Mesothelial cell of epicardium (in vitro differentiated cells): ENCODE data around the gene ZNF652. TPM values are rescaled to one million over a fixed set of nuclear protein-coding genes. Genes with fewer than 3 reads are reported as not detected.

Source experiments
- DNase-seq, 2 experiments: peaks; one replicate each; pipeline ENCODE4 v3.0.0; 2021; ENCODE audit warnings: low spot score in 2 of 2; ENCODE audit not compliant: unreplicated experiment in 2 of 2
- H3K27ac Mint-ChIP-seq: 2 replicates; pipeline ENCODE4 v1.8.0; 2021; ENCODE audit warnings: mixed read lengths
- H3K27me3 Mint-ChIP-seq: 2 replicates; pipeline ENCODE4 v1.8.0; 2021; ENCODE audit warnings: low read depth, mixed read lengths
- H3K36me3 Mint-ChIP-seq: 2 replicates; pipeline ENCODE4 v1.8.0; 2021; ENCODE audit warnings: mixed read lengths
- H3K4me1 Mint-ChIP-seq: 2 replicates; pipeline ENCODE4 v1.8.0; 2021; ENCODE audit warnings: mixed read lengths
- H3K4me3 Mint-ChIP-seq: 2 replicates; pipeline ENCODE4 v1.8.0; 2021; ENCODE audit warnings: mild to moderate bottlenecking, moderate library complexity, mixed read lengths
- H3K9me3 Mint-ChIP-seq: 2 replicates; pipeline ENCODE4 v1.8.0; 2021; ENCODE audit warnings: mixed read lengths
- total RNA-seq: library from RNA; stranded (reverse); gene quantifications from 3 replicates; pipeline ENCODE4 v1.2.1, GENCODE V29; 2021
- TF ChIP-seq, protein P1 (sequence below): fragments of 200-600 bp; sonication (generic); IDR thresholded peaks from one replicate; pipeline ENCODE4 v1.5.0; 2021; ENCODE audit warnings: antibody characterized with exemption; ENCODE audit not compliant: unreplicated experiment

ZNF652 gene
- total RNA-seq, 1 donor from 2014 or later = 64.0 TPM

DNA sequence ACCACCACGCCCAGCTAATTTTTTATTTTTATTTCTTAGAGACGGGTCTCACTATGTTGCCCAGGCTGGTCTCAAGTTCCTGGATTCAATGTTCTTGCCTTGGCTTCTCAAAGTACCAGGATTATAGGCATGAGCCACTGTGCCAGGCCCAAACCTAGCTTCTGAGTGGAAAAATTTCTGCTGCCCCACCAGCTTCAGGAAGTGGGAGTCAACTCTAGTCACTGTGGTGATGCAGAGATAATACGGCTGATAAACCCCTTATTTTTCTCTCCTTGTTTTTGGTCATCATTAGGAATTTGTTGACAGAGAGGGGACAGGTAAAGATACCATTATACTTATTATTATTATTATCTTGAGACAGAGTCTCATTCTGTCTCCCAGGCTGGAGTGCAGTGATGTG lies 103.7 kb downstream of the ZNF652 start:
- TF ChIP-seq, protein P1, sequence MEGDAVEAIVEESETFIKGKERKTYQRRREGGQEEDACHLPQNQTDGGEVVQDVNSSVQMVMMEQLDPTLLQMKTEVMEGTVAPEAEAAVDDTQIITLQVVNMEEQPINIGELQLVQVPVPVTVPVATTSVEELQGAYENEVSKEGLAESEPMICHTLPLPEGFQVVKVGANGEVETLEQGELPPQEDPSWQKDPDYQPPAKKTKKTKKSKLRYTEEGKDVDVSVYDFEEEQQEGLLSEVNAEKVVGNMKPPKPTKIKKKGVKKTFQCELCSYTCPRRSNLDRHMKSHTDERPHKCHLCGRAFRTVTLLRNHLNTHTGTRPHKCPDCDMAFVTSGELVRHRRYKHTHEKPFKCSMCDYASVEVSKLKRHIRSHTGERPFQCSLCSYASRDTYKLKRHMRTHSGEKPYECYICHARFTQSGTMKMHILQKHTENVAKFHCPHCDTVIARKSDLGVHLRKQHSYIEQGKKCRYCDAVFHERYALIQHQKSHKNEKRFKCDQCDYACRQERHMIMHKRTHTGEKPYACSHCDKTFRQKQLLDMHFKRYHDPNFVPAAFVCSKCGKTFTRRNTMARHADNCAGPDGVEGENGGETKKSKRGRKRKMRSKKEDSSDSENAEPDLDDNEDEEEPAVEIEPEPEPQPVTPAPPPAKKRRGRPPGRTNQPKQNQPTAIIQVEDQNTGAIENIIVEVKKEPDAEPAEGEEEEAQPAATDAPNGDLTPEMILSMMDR = no peak
- no peak for DNase-seq
- no peaks in the 10 kb centered on the region for H3K36me3 Mint-ChIP-seq
- no peaks in the 10 kb centered on the region for H3K9me3 Mint-ChIP-seq
- no peak overlapping the region for H3K4me3 Mint-ChIP-seq
- H3K4me1 Mint-ChIP-seq = no peaks in the 10 kb centered on the region
- H3K27ac Mint-ChIP-seq = no peak overlapping the region
- H3K27me3 Mint-ChIP-seq = peaks cover 7% of the 10 kb centered on the region

DNA sequence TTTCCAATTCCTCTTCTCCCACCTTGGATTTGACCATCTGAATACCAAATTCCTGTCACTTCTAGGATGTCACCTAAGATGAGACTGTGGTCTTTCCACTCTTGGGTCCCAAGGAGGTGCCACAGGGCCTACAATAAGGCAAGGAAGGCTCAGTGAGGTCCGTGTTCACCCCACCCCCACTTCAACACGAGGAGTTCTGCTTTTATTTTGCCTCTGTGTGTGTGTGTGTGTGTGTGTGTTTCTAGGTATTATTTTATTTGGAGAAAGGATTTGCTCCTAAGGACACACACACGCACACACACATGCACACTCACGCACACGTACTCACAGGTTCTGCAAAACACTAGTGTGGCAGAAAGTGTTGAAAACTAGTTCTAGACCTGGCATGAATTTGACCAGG lies 106.9 kb downstream of the ZNF652 start:
- H3K27me3 Mint-ChIP-seq = no peaks in the 10 kb centered on the region
- H3K27ac Mint-ChIP-seq = no peak overlapping the region
- H3K4me3 Mint-ChIP-seq = no peak overlapping the region
- no peaks in the 10 kb centered on the region for H3K4me1 Mint-ChIP-seq
- no peaks in the 10 kb centered on the region for H3K36me3 Mint-ChIP-seq
- TF ChIP-seq, protein P1 = no peak
- H3K9me3 Mint-ChIP-seq = no peaks in the 10 kb centered on the region
- DNase-seq = no peak

GRCh38 chr17:49254066-49254465 lies 108.0 kb downstream of the ZNF652 start:
- TF ChIP-seq, protein P1 = no peak
- peaks cover 2% of the 10 kb centered on the region for H3K4me1 Mint-ChIP-seq
- no peak for DNase-seq
- no peaks in the 10 kb centered on the region for H3K27me3 Mint-ChIP-seq
- H3K36me3 Mint-ChIP-seq = no peaks in the 10 kb centered on the region
- no peak overlapping the region for H3K27ac Mint-ChIP-seq
- H3K9me3 Mint-ChIP-seq = no peaks in the 10 kb centered on the region
- H3K4me3 Mint-ChIP-seq = no peak overlapping the region

DNA sequence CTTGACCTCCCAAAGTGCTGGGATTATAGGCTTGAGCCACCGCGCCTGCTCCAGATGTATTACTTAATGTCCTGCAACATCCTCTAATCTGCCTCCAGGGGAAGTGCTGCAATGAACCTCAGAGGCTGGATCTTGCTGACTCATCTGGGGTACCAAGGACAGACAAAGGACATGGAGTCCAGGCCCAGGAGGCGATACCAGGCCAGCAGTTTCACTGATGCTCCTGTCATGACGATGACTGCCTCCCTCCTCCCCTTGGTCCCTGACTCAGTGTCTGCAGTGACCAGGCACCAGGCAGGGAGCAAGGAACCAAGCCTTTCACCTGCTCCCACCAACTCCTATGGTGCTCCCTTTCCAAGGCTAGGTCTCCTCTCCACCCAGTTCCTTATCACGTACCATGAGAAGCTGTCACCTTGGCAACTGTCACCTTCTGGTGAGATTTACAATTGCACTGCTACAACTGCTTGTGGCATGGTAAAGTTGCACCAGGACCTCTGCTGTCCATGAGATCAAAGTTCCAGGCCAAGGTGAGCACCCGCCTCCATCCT lies 109.8 kb downstream of the ZNF652 start:
- no peak for DNase-seq
- H3K4me3 Mint-ChIP-seq = no peak overlapping the region
- peaks cover 2% of the 10 kb centered on the region for H3K4me1 Mint-ChIP-seq
- TF ChIP-seq, protein P1 = no peak
- no peaks in the 10 kb centered on the region for H3K36me3 Mint-ChIP-seq
- H3K27me3 Mint-ChIP-seq = no peaks in the 10 kb centered on the region
- H3K9me3 Mint-ChIP-seq = no peaks in the 10 kb centered on the region
- no peak overlapping the region for H3K27ac Mint-ChIP-seq

DNA sequence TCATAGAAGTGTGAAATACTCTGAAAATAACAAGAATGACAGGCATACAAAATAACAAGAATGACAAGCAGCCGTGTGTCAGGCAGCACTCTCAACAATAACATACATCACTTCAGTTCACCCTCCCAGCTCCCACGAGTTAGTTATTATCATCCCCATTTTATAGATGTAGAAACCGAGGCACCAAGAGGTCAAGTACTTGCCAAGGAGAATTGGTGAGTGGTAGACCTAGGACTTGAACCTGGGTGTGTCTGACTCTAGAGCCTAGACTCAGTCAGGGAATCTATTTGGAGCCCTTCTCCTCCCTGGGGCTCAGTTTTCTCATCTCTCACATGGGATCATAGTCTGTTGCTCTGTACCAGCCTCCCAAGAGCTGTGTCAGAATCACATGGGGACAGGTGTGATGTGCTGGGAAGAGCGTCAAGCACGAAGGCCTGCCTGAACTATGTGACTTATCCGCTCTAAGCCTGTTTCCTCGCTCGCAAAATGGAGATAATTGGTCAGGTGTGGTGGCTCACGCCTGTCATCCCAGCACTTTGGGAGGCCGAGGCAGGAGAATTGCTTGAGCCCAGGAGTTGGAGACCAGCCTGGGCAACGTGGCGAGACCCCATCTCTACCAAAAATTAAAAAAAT lies 112.0 kb downstream of the ZNF652 start:
- no peaks in the 10 kb centered on the region for H3K27me3 Mint-ChIP-seq

More for the DNA sequence above, 112.0 kb downstream of the ZNF652 start:
- Mint-ChIP-seq H3K4me1 (peaks cover 2% of the 10 kb centered on the region), H3K4me3 (no peak overlapping the region), H3K27ac (no peak overlapping the region), H3K36me3 (no peaks in the 10 kb centered on the region), H3K9me3 (no peaks in the 10 kb centered on the region)
- TF ChIP-seq, protein P1 = no peak
- no peak for DNase-seq
